GM18909 (cell line): ENCODE measurements around the gene EXD3.
"Not testable (repeated sequence)": the region's sequence is repeated elsewhere in the genome, so short reads cannot be mapped to it uniquely, and the experiment has no call there.

Source experiments
- ATAC-seq: cut with Tn5 transposase; IDR thresholded peaks from one replicate; pipeline ENCODE4 v1.9.1; 2021; ENCODE audit warnings: mild to moderate bottlenecking; ENCODE audit not compliant: unreplicated experiment, poor library complexity

EXD3 gene

DNA sequence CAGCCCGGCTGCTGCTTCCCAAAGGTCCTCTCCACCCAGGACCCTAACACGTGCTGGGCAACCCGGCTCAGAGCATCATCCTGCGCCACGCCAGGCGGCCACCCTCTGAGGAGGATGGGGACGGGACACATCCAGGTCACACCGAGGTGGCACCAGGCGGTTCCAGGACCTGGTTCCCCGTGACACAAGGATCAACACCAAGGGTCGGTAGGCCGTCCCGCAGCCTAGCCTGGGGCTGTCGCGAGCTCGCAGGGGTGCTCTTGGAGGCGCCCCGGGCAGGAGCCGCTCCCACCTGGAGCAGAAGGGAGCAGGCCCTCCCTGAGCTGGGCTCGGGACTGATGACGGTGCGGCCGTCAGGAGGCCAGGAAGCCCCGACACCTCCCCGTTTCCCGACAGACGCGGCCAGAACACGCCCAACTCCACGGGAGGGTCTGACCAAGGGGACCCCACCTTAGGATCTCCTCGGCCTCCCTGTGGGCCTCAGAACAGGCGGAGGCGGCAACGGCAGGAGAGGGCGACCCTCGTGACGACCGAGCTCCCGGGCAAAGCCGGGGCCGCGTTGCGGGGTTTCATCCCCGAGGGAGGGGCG is 6.3 kb downstream of the EXD3 start:
- ATAC-seq = no peak

GRCh38 chr9:137416006-137416562 is 6.9 kb downstream of the EXD3 start:
- no peak for ATAC-seq

DNA sequence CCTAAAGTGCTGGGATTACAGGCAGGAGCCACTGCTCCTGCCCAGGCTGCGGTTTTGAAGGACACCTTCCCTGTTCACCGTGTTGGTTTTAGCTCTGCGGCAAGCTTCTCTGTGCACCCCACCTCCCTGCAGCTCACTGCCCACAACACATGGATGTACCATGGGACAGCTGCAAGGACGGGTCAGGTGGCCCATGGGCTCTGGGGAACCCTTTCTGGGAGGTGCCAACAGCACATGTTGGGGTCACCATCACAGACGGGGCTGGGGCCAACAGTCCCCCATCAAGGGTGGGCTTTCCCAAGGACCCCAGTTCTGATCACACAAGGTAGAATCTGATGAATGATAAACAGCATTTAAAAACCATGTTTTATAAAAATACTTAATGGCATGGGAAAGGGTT is 7.5 kb downstream of the EXD3 start:
- no peak for ATAC-seq

DNA sequence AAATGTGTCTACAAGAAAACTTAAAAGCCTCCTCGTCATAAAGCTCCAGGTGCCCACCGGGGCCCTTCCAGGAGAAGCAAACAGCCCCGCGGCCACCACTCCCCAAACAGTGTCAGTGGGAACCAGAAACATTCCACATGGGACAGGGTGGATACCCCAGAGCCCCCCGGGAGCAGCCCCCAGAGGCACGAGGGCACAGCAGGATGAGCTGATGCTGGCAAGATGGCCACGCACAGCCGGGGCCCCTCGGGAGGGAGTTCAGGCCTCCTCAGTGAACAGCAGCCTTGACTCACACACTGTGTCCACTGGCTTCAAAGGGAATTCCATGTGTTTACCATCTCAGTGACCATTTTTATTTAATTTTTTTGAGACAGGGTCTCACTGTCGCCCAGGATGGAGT is 10.5 kb downstream of the EXD3 start:
- ATAC-seq = no peak

DNA sequence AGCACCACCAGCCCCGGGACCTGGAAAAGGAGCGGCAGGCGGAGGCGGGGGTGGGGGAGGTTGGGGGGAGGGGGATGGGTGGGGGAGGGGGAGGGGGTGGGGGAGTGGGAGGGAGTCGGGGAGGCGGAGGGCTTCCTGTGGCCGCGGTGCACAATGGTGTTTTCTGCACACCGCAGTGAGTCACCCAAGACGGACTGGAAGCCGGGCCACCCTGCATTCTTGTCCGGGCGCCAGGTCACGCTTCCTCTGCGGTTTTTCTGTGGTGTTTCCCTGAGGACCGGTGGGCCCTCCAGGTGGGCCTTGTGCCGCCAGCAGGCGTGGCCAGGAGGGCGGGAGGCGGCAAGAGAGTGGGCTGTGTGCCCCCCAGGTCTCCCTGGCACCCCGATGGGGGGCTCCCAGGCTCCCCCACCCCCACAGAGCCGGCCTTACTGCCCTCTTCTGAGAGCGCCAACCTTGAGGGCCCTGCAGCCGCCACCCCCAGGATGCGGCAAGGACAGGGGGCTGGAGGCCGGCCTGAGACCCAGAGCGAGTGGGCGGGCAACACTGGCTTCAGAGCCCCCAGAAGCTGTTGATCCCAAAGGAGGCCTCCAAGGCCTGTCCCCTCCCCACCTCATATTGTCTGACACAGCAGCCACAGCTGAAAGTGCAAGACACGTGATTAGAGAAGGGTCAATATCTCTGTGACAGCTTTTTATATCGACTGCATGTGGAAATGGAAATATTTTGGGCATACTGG is 11.1 kb downstream of the EXD3 start:
- peak; percentile 53 for ATAC-seq

GRCh38 chr9:137411260-137411644 is 11.7 kb downstream of the EXD3 start:
- ATAC-seq = no peak

DNA sequence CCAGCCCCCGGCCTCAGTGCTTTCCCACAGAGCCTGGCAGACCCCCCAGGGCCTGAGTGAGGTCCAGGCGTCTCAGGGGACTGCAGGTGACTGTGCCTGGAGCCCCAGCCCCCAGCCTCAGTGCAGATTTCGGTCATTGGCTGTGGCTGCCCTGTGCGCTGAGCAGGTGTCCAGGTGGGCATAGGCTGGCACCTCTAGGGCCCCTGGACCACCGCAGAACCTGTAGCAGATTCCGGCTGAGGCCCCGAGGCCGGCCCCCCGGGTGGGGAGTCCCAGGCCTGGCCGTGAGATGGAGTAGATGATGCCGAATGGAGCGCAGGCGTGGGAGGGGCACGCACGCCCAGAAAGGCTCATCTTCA is 12.1 kb downstream of the EXD3 start:
- ATAC-seq = no peak

GRCh38 chr9:137410236-137410890 is 12.6 kb downstream of the EXD3 start:
- ATAC-seq = not testable (repeated sequence)

DNA sequence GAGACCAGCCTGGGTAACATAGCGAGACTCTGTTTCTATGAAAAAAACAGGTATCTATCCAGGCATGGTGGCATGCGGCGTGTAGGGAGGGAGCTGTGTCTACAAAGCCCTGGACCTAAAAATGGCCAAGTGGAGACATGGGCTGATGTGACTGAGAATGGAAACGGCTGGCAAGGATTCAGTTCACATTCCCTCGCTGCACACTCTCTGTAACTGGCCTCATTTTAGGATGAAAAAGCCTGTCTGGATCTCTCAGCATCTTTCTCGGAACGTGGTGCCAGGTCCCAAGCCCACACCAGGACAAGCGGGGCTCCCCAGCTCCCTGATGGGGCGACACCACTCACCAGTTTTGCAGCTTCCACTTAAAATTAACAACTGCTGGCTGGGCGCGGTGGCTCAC is 13.4 kb downstream of the EXD3 start:
- ATAC-seq = no peak

DNA sequence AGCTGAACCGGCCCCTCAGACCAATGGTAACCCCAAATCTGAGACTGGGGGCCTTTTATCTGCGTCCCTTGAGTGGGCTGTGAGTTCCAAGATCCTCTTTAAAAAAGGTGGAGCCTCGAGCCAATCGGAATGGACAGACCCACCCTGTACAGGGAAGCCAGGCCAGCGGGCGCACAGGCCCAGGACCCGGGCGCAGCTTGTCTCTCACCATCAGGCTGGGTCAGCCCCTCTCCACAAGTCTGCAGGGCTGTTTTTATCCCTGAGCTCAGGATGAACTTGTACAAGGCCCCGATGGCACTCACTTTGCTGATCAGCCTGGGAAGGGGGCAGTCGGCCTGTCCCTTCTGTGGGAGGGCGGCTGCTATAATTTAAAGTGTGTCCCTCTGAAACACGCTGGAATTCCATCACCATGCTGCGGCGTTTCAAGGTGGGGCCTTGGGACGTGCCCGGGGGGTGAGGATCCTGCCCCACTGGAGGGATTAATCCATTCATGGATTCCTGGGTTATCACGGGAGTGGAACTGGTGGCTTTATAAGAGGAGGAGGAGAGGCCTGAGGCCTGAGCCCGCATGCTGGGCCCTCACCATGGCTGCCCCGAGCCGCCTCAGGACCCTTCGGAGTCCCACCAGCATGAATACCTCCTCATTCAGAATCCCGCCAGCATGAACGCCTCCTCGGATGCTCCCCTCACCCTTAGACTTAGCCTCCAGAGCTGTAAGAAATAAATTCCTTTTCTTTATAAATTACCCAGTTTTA is 14.1 kb downstream of the EXD3 start:
- ATAC-seq = no peak

DNA sequence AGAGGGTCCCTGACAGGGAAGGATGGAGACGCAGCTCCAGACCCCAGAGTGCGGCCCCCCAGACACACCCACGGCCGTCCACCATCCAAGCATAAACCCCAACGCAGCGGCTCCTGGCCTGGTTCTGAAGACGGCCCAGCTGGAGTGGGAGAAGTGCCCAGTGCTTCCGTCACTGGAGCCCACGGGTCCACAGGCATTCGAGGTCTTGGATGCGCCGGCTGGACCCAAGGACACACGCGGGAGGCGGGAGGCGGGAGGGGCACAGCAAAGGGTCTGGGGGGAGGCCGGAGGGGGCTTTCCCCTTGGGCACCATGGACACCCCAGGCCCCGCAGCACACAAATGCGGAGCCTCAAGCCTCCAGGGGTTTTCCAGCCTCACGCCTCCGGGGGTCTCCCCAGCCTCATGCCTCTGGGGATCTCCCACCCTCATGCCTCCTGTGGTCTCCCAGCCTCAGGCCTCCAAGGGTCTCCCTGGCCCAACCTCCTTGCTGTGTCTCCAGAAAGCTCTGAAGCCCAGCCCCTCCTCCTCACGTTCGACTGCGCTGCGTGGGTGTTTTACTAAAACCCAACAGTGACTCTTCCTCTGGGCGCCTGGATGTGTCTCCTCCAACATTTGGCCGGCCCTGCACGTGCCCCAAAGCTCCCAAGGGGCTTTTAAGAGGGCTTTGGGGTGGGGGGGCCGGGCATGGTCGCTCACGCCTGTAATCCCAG is 15.2 kb downstream of the EXD3 start:
- no peak for ATAC-seq

DNA sequence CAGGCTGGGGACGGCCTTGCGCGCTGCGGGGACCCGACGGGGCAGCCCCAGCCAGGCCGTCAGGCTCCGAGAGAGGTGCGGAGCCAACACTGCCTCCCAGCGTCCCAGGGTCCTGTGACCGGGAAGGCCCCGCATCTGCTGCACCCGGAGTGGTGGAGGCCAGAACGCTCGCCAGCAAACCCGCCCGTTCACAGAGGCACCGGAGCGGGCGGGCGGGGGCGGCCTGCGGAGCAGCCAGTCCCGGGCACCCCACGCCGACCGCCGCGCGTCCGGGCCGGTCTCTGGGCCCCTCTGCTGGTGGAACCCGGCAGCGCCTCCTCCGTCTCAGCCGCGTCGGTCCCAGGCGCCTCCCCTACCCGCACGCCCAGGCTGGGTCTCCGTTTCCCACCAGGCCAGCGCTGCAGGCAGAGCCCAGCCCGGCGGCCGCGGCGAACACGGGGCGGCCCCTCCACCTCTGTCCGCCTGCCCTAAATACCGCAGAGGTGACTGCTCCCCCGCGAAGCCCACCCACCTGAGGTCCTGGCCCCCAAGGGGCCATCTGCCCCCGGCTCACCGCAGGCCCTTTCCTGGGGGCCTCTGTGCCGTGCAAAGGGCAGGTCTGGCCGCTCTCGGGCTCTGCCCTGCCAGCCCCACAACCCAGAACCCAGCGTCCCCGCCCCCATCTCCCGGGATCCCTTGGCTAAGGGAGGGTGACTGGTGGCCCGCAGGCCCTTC is 15.9 kb downstream of the EXD3 start:
- no peak for ATAC-seq

GRCh38 chr9:137406085-137406760 is 16.7 kb downstream of the EXD3 start:
- ATAC-seq = no peak

DNA sequence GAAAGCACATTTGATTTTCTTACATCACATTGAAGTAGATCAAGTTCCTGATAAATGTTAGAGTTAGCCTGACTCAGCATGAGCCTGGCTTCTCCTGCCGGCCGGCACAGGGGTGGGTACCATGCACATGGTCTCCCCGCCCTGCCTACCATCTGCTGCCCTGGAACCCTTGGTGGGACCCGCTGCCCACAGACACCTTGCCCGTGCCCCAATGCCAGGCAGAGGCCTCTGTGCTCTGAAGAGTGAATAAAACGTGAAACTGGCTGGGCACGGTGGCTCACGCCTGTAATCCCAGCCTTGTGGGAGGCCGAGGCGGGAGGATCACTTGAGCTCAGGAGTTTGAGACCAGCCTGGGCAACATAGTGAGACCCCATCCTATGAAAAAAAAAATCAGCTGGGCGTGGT is 17.3 kb downstream of the EXD3 start:
- ATAC-seq = no peak

DNA sequence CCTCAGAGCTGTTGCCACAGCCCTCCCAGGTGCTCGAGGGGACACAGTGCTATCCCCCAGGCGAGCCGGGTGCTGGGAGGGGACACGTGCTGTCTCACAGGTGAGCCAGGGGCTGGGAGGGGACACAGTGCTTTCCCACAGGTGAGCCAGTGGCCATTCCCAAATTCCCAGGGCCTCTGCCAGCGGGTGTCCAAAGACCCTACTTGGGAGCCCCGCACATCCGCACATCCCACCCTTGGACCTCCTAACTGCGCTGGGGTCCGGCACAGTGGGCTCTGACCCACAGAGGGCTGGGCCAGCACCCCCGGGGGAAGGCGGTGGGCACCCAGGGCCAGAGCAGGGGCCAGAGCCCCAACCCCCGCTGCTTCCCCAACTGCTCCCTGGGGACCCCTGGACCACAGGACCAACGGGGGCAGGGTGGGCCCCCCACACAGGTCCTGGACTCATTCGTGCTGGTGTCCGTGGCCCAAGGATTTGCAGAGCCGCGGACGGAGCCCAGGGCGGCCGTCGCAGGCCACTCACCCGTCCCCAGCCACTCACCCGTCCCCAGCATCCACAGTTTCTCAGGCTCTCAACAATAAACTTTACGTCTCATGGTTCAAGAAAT is 17.9 kb downstream of the EXD3 start:
- ATAC-seq = no peak

GRCh38 chr9:137403269-137403668 is 19.7 kb downstream of the EXD3 start:
- no peak for ATAC-seq

GRCh38 chr9:137402746-137403145 is 20.2 kb downstream of the EXD3 start:
- ATAC-seq = no peak

- no peak for ATAC-seq
Measured at GRCh38 chr9:137398561-137399468, 24.1 kb downstream of the EXD3 start.
